ENCODE results near the gene NEU3.
A peak's percentile ranks its signal among the peaks of the same experiment; 100 is the strongest.
"Not testable (repeated sequence)": the region's sequence is repeated elsewhere in the genome, so short reads cannot be mapped to it uniquely, and the experiment has no call there.

Gene NEU3

DNA sequence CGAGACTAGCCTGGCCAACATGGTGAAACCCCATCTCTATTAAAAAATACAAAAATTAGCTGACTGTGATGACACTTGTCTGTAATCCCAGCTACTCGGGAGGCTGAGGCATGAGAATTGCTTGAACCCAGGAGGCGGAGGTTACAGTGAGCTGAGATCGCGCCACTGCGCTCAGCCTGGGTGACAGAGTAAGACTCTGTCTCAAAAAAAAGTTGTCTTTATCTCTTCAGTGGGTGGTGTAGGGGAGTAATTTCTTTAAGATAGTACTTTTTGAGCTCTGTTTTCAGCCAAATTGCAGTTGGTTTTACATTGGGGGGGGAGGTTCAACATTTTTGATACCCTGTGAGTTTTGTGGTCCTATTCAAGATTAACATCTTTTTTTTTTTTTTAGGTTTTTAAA, 28.6 kb upstream of the NEU3 start:
- not testable (repeated sequence) for H3K27ac Mint-ChIP-seq; H3K9me3 Mint-ChIP-seq; H3K4me3 Mint-ChIP-seq; H3K27me3 Mint-ChIP-seq (ENCODE audit: low read depth)
- peaks cover 32% of the 10 kb centered on the region for H3K36me3 Mint-ChIP-seq (ENCODE audit: low read depth)
- H3K4me1 Mint-ChIP-seq (ENCODE audit: low read depth) = peaks cover 45% of the 10 kb centered on the region

- no peaks in the 10 kb centered on the region for H3K27me3 Mint-ChIP-seq (ENCODE audit: low read depth)
- H3K4me3 Mint-ChIP-seq = no peak overlapping the region
- H3K27ac Mint-ChIP-seq = no peak overlapping the region
- peaks cover 32% of the 10 kb centered on the region for H3K36me3 Mint-ChIP-seq (ENCODE audit: low read depth)
- H3K9me3 Mint-ChIP-seq = no peaks in the 10 kb centered on the region
- peaks cover 19% of the 10 kb centered on the region for H3K4me1 Mint-ChIP-seq (ENCODE audit: low read depth)
Observed at GRCh38 chr11:74966651-74967050, 22.1 kb upstream of the NEU3 start.

DNA sequence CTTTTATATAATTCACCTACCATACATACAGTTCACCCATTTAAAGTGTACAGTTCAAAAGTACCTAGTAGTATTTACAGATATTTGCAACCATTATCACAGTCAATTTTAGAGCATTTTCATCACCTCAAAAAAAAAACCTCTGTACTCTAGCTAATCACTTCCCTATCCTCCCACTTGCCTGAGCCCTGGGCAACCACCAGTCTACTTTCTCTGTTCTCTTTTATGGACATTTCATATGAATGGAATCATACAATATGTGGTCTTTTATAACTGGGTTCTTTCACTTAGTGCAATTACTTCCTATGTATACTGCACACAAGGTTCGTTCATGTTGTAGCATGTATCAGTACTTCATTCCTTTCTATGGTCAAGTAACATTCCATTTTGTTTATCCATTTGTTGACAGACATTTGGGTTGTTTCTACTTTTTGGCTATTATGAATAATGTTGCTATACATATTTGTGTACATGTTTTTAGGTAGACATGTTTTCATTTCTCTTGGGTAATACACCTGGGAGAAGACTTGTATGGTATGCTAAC, 17.8 kb upstream of the NEU3 start:
- Mint-ChIP-seq H3K27me3 (ENCODE audit: low read depth) (no peaks in the 10 kb centered on the region), H3K4me1 (ENCODE audit: low read depth) (peaks cover 2% of the 10 kb centered on the region), H3K27ac (no peak overlapping the region), H3K4me3 (no peak overlapping the region), H3K9me3 (no peaks in the 10 kb centered on the region), H3K36me3 (ENCODE audit: low read depth) (peaks cover 47% of the 10 kb centered on the region)

GRCh38 chr11:74971424-74971823, 17.3 kb upstream of the NEU3 start:
- no peak overlapping the region for H3K27ac Mint-ChIP-seq
- no peaks in the 10 kb centered on the region for H3K9me3 Mint-ChIP-seq
- H3K36me3 Mint-ChIP-seq (ENCODE audit: low read depth) = peaks cover 50% of the 10 kb centered on the region
- peaks cover 2% of the 10 kb centered on the region for H3K4me1 Mint-ChIP-seq (ENCODE audit: low read depth)
- no peak overlapping the region for H3K4me3 Mint-ChIP-seq
- no peaks in the 10 kb centered on the region for H3K27me3 Mint-ChIP-seq (ENCODE audit: low read depth)

- no peak overlapping the region for H3K4me3 Mint-ChIP-seq
- peaks cover 36% of the 10 kb centered on the region for H3K36me3 Mint-ChIP-seq (ENCODE audit: low read depth)
- H3K4me1 Mint-ChIP-seq (ENCODE audit: low read depth) = no peaks in the 10 kb centered on the region
- no peaks in the 10 kb centered on the region for H3K9me3 Mint-ChIP-seq
- no peaks in the 10 kb centered on the region for H3K27me3 Mint-ChIP-seq (ENCODE audit: low read depth)
- H3K27ac Mint-ChIP-seq = no peak overlapping the region
Observed at GRCh38 chr11:74978041-74978440, 10.7 kb upstream of the NEU3 start.

GRCh38 chr11:74980634-74981033, 8.1 kb upstream of the NEU3 start:
- no peak overlapping the region for H3K4me3 Mint-ChIP-seq
- H3K27me3 Mint-ChIP-seq (ENCODE audit: low read depth) = no peaks in the 10 kb centered on the region
- H3K4me1 Mint-ChIP-seq (ENCODE audit: low read depth) = no peaks in the 10 kb centered on the region
- no peaks in the 10 kb centered on the region for H3K9me3 Mint-ChIP-seq
- no peak overlapping the region for H3K27ac Mint-ChIP-seq
- H3K36me3 Mint-ChIP-seq (ENCODE audit: low read depth) = peaks cover 14% of the 10 kb centered on the region

GRCh38 chr11:74981888-74982287, 6.8 kb upstream of the NEU3 start:
- H3K27me3 Mint-ChIP-seq (ENCODE audit: low read depth) = no peaks in the 10 kb centered on the region
- H3K9me3 Mint-ChIP-seq = no peaks in the 10 kb centered on the region
- H3K4me3 Mint-ChIP-seq = no peak overlapping the region
- H3K4me1 Mint-ChIP-seq (ENCODE audit: low read depth) = no peaks in the 10 kb centered on the region
- peaks cover 9% of the 10 kb centered on the region for H3K36me3 Mint-ChIP-seq (ENCODE audit: low read depth)
- H3K27ac Mint-ChIP-seq = no peak overlapping the region

DNA sequence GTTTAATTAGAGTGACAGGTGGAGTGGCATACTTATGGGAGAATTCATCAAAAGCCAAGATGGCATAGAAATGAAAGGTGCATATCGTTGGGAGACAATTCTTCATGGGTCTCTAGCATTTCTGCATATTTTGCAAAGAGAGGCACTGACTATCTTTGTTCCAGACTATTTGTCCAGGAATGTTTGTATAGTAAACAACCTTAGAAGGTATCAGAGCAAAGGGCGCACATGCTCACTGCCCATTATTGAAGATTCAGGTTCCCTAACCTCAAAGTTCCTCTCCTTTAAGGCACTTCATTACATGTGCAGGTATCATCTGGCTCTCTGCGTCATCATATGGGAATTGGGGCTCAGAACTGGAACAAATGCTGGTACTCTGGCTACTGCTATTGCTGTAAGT, 4.7 kb upstream of the NEU3 start:
- Mint-ChIP-seq H3K36me3 (ENCODE audit: low read depth) (peaks cover 7% of the 10 kb centered on the region), H3K27ac (no peak overlapping the region), H3K4me1 (ENCODE audit: low read depth) (peaks cover under 1% of the 10 kb centered on the region), H3K4me3 (no peak overlapping the region), H3K27me3 (ENCODE audit: low read depth) (no peaks in the 10 kb centered on the region), H3K9me3 (no peaks in the 10 kb centered on the region)

- peaks cover 8% of the 10 kb centered on the region for H3K4me1 Mint-ChIP-seq (ENCODE audit: low read depth)
- no peak overlapping the region for H3K27ac Mint-ChIP-seq
- peaks cover 7% of the 10 kb centered on the region for H3K36me3 Mint-ChIP-seq (ENCODE audit: low read depth)
- no peaks in the 10 kb centered on the region for H3K27me3 Mint-ChIP-seq (ENCODE audit: low read depth)
- no peak overlapping the region for H3K4me3 Mint-ChIP-seq
- no peaks in the 10 kb centered on the region for H3K9me3 Mint-ChIP-seq
Observed at GRCh38 chr11:74984730-74985129, 4.0 kb upstream of the NEU3 start.

DNA sequence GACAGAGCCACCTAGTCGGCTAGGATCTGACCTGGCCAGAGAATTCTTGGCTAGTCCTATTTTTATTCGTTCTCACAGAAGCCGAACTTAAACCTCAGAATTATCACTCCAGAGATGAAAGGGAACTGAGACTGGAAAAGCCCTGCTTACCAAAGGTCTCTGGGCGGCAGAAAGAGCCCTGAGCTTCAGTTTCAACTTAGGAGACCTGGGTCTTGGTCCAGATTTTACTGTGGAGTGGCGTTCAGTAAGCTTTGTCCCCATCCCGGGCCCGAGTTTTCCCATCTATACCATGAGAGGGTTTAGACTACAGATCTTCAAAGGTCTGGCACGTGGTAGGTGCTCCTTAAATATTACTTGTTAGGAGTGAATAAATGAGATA, 516 bp downstream of the NEU3 start:
- H3K4me3 Mint-ChIP-seq = peak overlapping the region; percentile 93
- H3K9me3 Mint-ChIP-seq = no peaks in the 10 kb centered on the region
- peak overlapping the region; percentile 89 for H3K27ac Mint-ChIP-seq
- no peaks in the 10 kb centered on the region for H3K27me3 Mint-ChIP-seq (ENCODE audit: low read depth)
- H3K36me3 Mint-ChIP-seq (ENCODE audit: low read depth) = no peaks in the 10 kb centered on the region
- H3K4me1 Mint-ChIP-seq (ENCODE audit: low read depth) = peaks cover 24% of the 10 kb centered on the region

- not testable (repeated sequence) for H3K27ac Mint-ChIP-seq; H3K36me3 Mint-ChIP-seq (ENCODE audit: low read depth); H3K9me3 Mint-ChIP-seq; H3K27me3 Mint-ChIP-seq (ENCODE audit: low read depth)
- Mint-ChIP-seq H3K4me3 (peak overlapping the region; percentile 19), H3K4me1 (ENCODE audit: low read depth) (peaks cover 24% of the 10 kb centered on the region)
Observed at GRCh38 chr11:74990150-74990549, 1.4 kb downstream of the NEU3 start.

DNA sequence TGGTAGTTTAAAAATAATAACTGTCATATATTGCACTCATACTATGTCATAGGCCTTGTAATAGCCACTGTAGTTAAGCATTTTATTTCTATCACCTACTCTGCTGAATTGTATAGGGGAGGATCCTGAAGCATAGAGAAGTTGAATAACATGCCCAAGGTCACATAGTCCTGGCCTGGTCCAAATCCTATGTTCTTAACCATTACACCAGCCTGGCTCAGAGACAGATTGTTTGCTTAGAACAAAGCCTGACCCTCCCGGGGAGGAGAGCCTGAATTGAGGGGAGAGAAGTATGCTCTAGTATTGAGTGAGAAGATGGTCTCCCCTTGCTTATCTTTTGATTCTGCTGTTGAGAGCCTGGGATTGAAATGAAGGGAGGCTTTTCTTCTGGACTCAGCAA, 2.2 kb downstream of the NEU3 start:
- Mint-ChIP-seq H3K36me3 (ENCODE audit: low read depth) (peaks cover 6% of the 10 kb centered on the region), H3K27me3 (ENCODE audit: low read depth) (no peaks in the 10 kb centered on the region), H3K27ac (no peak overlapping the region), H3K9me3 (no peaks in the 10 kb centered on the region), H3K4me1 (ENCODE audit: low read depth) (peaks cover 24% of the 10 kb centered on the region), H3K4me3 (no peak overlapping the region)

- Mint-ChIP-seq H3K27me3 (ENCODE audit: low read depth) (no peaks in the 10 kb centered on the region), H3K4me3 (no peak overlapping the region), H3K27ac (no peak overlapping the region), H3K9me3 (no peaks in the 10 kb centered on the region), H3K4me1 (ENCODE audit: low read depth) (peaks cover 24% of the 10 kb centered on the region), H3K36me3 (ENCODE audit: low read depth) (peaks cover 7% of the 10 kb centered on the region)
Observed at GRCh38 chr11:74992852-74993251, 4.1 kb downstream of the NEU3 start.

DNA sequence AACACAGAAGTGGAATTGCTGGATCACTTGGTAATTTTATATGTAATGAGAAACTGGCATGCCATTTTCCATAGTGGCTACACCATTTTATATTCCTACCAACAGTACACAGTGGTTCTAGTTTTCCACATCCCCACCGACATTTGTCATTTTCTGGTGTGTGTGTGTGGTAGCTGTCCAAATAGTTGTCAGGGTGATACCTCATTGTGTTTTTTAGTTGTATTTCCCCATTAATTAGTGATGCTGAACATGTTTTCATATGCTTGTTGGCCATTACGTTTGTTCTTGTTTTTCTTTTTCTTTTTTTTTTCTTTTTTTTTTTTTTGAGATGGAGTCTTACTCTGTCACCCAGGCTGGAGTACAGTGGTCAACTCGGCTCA, 12.2 kb downstream of the NEU3 start:
- no peaks in the 10 kb centered on the region for H3K9me3 Mint-ChIP-seq
- no peak overlapping the region for H3K27ac Mint-ChIP-seq
- H3K4me3 Mint-ChIP-seq = no peak overlapping the region
- H3K27me3 Mint-ChIP-seq (ENCODE audit: low read depth) = no peaks in the 10 kb centered on the region
- peaks cover 19% of the 10 kb centered on the region for H3K36me3 Mint-ChIP-seq (ENCODE audit: low read depth)
- peaks cover 6% of the 10 kb centered on the region for H3K4me1 Mint-ChIP-seq (ENCODE audit: low read depth)

GRCh38 chr11:75001686-75002085, 13.0 kb downstream of the NEU3 start:
- Mint-ChIP-seq H3K36me3 (ENCODE audit: low read depth) (peaks cover 21% of the 10 kb centered on the region), H3K27ac (no peak overlapping the region), H3K4me3 (no peak overlapping the region), H3K27me3 (ENCODE audit: low read depth) (no peaks in the 10 kb centered on the region), H3K4me1 (ENCODE audit: low read depth) (peaks cover 6% of the 10 kb centered on the region), H3K9me3 (no peaks in the 10 kb centered on the region)

GRCh38 chr11:75002516-75002915, 13.8 kb downstream of the NEU3 start:
- Mint-ChIP-seq H3K27ac (no peak overlapping the region), H3K36me3 (ENCODE audit: low read depth) (peaks cover 26% of the 10 kb centered on the region), H3K4me3 (no peak overlapping the region), H3K9me3 (no peaks in the 10 kb centered on the region), H3K4me1 (ENCODE audit: low read depth) (peaks cover 6% of the 10 kb centered on the region), H3K27me3 (ENCODE audit: low read depth) (no peaks in the 10 kb centered on the region)
